ENCODE measurements around the gene IDUA.
A peak's percentile ranks its signal among the peaks of the same experiment; 100 is the strongest.

Gene IDUA

GRCh38 chr4:1036976-1037810 is 50.3 kb downstream of the IDUA start:
- ChIA-PET POLR2A (no interaction called here), CTCF (no interaction called here)
- no peak for DNase-seq (ENCODE audit: extremely low spot score)
- no peak for TF ChIP-seq ZNF384 (IDR thresholded peaks at IDR 0.05)
- TF ChIP-seq LEF1 (IDR thresholded peaks at IDR 0.05; ENCODE audit: borderline replicate concordance), result no peak
- TF ChIP-seq FOXK2 (IDR thresholded peaks at IDR 0.05), result no peak
- TF ChIP-seq HDGF (IDR thresholded peaks at IDR 0.05; ENCODE audit: borderline replicate concordance), result no peak
- TF ChIP-seq SUZ12 (IDR thresholded peaks at IDR 0.05), result no peak
- TF ChIP-seq CTBP1 (IDR thresholded peaks at IDR 0.05; ENCODE audit: borderline replicate concordance), result no peak
- no peak for TF ChIP-seq TARDBP (IDR thresholded peaks at IDR 0.05)
- TF ChIP-seq ELF4 (IDR thresholded peaks at IDR 0.05), result no peak
- no peak for TF ChIP-seq FOXM1 (IDR thresholded peaks at IDR 0.05; ENCODE audit: borderline replicate concordance)

GRCh38 chr4:1038948-1039492 is 52.2 kb downstream of the IDUA start:
- ChIA-PET POLR2A (no interaction called here), CTCF (no interaction called here)
- TF ChIP-seq FOXK2 (IDR thresholded peaks at IDR 0.05) (no peak), BHLHE40 (IDR thresholded peaks at IDR 0.05; ENCODE audit: borderline replicate concordance) (no peak), HDGF (IDR thresholded peaks at IDR 0.05; ENCODE audit: borderline replicate concordance) (no peak), FOXM1 (IDR thresholded peaks at IDR 0.05; ENCODE audit: borderline replicate concordance) (no peak), ELF4 (IDR thresholded peaks at IDR 0.05) (no peak), CTBP1 (IDR thresholded peaks at IDR 0.05; ENCODE audit: borderline replicate concordance) (no peak), LEF1 (IDR thresholded peaks at IDR 0.05; ENCODE audit: borderline replicate concordance) (no peak), L3MBTL2 (conservative IDR thresholded peaks at IDR 0.05) (no peak), FOXA1 (IDR thresholded peaks at IDR 0.05) (no peak), SP1 (IDR thresholded peaks at IDR 0.05) (no peak), ZNF384 (IDR thresholded peaks at IDR 0.05) (no peak)
- no peak for DNase-seq (ENCODE audit: extremely low spot score)

GRCh38 chr4:1039493-1040343 is 52.9 kb downstream of the IDUA start:
- CTCF ChIA-PET, result no interaction called here
- TF ChIP-seq FOXA1 (IDR thresholded peaks at IDR 0.05) (no peak), CTBP1 (IDR thresholded peaks at IDR 0.05; ENCODE audit: borderline replicate concordance) (no peak), SP1 (IDR thresholded peaks at IDR 0.05) (no peak), LEF1 (IDR thresholded peaks at IDR 0.05; ENCODE audit: borderline replicate concordance) (no peak), SUZ12 (IDR thresholded peaks at IDR 0.05) (no peak), HDGF (IDR thresholded peaks at IDR 0.05; ENCODE audit: borderline replicate concordance) (0 out of 2 replicates have a peak, but pooled peaks have one; percentile 16), FOXM1 (IDR thresholded peaks at IDR 0.05; ENCODE audit: borderline replicate concordance) (no peak)
- peak; percentile 61 for DNase-seq (ENCODE audit: extremely low spot score)
- POLR2A ChIA-PET, result no interaction called here

GRCh38 chr4:1040344-1041146 is 53.7 kb downstream of the IDUA start:
- POLR2A ChIA-PET, result no interaction called here
- DNase-seq (ENCODE audit: extremely low spot score), result no peak
- TF ChIP-seq L3MBTL2 (conservative IDR thresholded peaks at IDR 0.05) (no peak), SP1 (IDR thresholded peaks at IDR 0.05) (no peak), FOXM1 (IDR thresholded peaks at IDR 0.05; ENCODE audit: borderline replicate concordance) (no peak), SUZ12 (IDR thresholded peaks at IDR 0.05) (no peak), HDGF (IDR thresholded peaks at IDR 0.05; ENCODE audit: borderline replicate concordance) (no peak), ELF4 (IDR thresholded peaks at IDR 0.05) (no peak)
- CTCF ChIA-PET, result no interaction called here

- ChIA-PET CTCF (no interaction called here), POLR2A (no interaction called here)
- TF ChIP-seq CTBP1 (IDR thresholded peaks at IDR 0.05; ENCODE audit: borderline replicate concordance) (no peak), BHLHE40 (IDR thresholded peaks at IDR 0.05; ENCODE audit: borderline replicate concordance) (no peak), ZNF384 (IDR thresholded peaks at IDR 0.05) (no peak), LEF1 (IDR thresholded peaks at IDR 0.05; ENCODE audit: borderline replicate concordance) (no peak), NFRKB (IDR thresholded peaks at IDR 0.05) (no peak), HDGF (IDR thresholded peaks at IDR 0.05; ENCODE audit: borderline replicate concordance) (no peak)
- DNase-seq (ENCODE audit: extremely low spot score), result no peak
These were observed 54.5 kb downstream of the IDUA start for GRCh38 chr4:1041147-1041935.

GRCh38 chr4:1041936-1042330 is 55.1 kb downstream of the IDUA start:
- CTCF ChIA-PET, result no interaction called here
- TF ChIP-seq HDGF (IDR thresholded peaks at IDR 0.05; ENCODE audit: borderline replicate concordance) (no peak), TARDBP (IDR thresholded peaks at IDR 0.05) (no peak), BHLHE40 (IDR thresholded peaks at IDR 0.05; ENCODE audit: borderline replicate concordance) (no peak), FOXK2 (IDR thresholded peaks at IDR 0.05) (no peak), LEF1 (IDR thresholded peaks at IDR 0.05; ENCODE audit: borderline replicate concordance) (no peak), ARNT (IDR thresholded peaks at IDR 0.05) (no peak), CTBP1 (IDR thresholded peaks at IDR 0.05; ENCODE audit: borderline replicate concordance) (no peak), ELF4 (IDR thresholded peaks at IDR 0.05) (no peak), FOXA1 (IDR thresholded peaks at IDR 0.05) (no peak), FOXM1 (IDR thresholded peaks at IDR 0.05; ENCODE audit: borderline replicate concordance) (no peak), L3MBTL2 (conservative IDR thresholded peaks at IDR 0.05) (no peak)
- POLR2A ChIA-PET, result no interaction called here
- DNase-seq (ENCODE audit: extremely low spot score), result no peak
